Measurements from ENCODE around the gene COPE.

Gene COPE

DNA sequence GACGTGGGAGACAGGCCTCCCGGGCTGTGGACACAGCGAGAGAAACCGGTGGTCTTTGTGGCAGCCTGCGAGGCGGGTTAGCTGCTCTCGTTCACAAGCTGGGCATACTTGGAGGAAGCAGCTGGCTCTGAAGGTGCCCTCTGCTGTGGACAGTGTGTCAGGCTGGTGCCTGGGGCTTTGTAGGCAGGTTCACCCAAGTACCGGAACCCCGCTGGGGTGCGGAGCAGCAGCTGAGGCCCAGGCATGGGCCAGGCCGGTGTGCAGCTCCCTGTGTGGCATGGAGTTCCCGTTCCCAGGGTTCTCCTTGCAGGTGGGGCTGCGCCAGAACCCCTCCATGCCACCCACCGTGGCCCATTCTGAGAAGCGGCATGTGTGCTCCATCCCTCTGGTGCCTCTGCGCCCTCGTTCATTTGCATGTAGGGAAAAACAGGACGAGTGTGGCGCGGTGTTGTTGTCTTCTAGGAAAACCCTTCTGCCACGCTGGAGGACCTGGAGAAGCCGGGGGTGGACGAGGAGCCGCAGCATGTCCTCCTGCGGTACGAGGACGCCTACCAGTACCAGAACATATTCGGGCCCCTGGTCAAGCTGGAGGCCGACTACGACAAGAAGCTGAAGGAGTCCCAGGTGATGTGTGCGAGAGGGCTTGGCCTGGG lies 67.4 kb downstream of the COPE start:
- DNase-seq (ENCODE audit: low spot score): no peak

DNA sequence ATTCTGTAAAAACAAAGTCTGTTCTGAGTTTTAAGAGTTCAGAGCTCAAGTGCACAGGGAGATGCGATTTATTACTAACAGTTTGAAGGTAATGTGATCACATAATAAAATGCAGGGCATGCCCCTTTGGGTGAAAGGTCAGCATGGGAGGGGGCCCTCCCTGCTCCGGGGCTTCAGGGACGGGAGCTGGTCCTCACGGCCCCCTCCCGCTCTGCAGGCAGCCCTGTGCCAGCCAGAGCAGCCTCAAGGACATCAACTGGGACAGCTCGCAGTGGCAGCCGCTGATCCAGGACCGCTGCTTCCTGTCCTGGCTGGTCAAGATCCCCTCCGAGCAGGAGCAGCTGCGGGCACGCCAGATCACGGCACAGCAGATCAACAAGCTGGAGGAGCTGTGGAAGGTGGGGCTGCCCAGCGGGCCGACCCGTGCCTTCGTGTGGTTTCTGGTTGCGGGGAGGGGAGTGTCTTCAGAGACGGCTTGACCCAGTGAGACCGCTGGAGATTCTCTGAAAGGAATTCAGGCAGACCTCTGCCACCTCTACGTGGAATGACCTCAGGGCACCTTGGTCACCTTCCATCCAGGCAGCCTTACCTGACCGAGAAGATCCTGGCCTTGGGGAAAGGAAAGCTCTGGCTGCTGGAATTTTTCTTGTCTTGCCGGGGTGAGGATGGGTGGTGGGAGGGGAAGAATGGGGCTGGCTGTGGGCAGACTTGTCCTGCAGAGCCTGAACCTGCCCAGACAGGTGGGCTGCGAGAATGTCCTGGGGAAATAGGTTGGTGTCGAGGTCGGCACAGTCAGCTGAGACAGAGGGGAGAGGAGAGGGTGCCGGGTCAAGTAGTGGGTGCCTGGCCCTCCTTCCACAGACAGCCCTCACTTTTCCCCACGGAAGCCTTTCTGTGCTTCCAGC lies 68.5 kb downstream of the COPE start:
- no peak for DNase-seq (ENCODE audit: low spot score)

DNA sequence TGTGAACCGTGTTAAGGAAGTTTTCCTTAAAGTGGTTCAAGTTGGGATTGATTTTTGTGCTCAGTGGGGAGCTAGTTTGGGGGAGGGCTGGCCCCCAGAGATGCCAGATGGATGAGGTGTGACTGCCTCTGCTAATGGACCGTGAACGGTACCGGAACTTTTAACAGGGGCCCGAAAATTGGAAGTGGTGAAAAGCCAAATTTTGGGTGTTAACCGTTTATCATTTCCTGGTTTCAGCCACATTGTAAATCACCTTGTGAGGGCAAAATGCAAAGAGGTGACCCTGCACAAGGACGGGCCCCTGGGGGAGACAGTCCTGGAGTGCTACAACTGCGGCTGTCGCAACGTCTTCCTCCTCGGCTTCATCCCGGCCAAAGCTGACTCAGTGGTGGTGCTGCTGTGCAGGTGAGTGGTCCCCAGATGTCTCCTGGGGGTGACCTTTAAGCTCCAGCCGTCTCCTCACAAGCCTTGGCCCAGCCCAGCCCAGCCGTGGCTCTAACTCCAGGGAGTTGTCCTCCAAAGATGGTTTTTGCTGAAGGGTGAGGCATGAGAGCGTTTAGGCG lies 69.3 kb downstream of the COPE start:
- DNase-seq (ENCODE audit: low spot score): no peak
